Nephron progenitor cell (in vitro differentiated cells): ENCODE data around the gene B4GALT6.
A peak's percentile ranks its signal among the peaks of the same experiment; 100 is the strongest.

Experiments used
- DNase-seq: peaks from one replicate; pipeline ENCODE4 v3.0.0; 2021
- H3K27ac Mint-ChIP-seq: 2 replicates; pipeline ENCODE4 v1.8.0; 2021; ENCODE audit warnings: mild to moderate bottlenecking, moderate library complexity, mixed read lengths
- H3K27me3 Mint-ChIP-seq: 2 replicates; pipeline ENCODE4 v1.8.0; 2021; ENCODE audit warnings: mild to moderate bottlenecking, low read depth, mixed read lengths; ENCODE audit not compliant: poor library complexity
- H3K36me3 Mint-ChIP-seq: 2 replicates; pipeline ENCODE4 v1.8.0; 2021; ENCODE audit warnings: low read depth, mixed read lengths
- H3K4me1 Mint-ChIP-seq: 2 replicates; pipeline ENCODE4 v1.8.0; 2021; ENCODE audit warnings: mixed read lengths
- H3K4me3 Mint-ChIP-seq: 2 replicates; pipeline ENCODE4 v1.8.0; 2021; ENCODE audit warnings: mild to moderate bottlenecking, moderate library complexity, mixed read lengths
- H3K9me3 Mint-ChIP-seq: 2 replicates; pipeline ENCODE4 v1.8.0; 2021; ENCODE audit warnings: mild to moderate bottlenecking, moderate library complexity, mixed read lengths
- TF ChIP-seq, protein P1 (sequence below): fragments of 200-600 bp; sonication (generic); IDR thresholded peaks from 2 replicates; pipeline ENCODE4 v1.5.0; 2021; ENCODE audit warnings: antibody characterized with exemption

Gene B4GALT6

GRCh38 chr18:31577195-31577594 is 107.2 kb downstream of the B4GALT6 start:
- no peaks in the 10 kb centered on the region for H3K4me1 Mint-ChIP-seq
- no peak overlapping the region for H3K4me3 Mint-ChIP-seq
- TF ChIP-seq, protein P1, sequence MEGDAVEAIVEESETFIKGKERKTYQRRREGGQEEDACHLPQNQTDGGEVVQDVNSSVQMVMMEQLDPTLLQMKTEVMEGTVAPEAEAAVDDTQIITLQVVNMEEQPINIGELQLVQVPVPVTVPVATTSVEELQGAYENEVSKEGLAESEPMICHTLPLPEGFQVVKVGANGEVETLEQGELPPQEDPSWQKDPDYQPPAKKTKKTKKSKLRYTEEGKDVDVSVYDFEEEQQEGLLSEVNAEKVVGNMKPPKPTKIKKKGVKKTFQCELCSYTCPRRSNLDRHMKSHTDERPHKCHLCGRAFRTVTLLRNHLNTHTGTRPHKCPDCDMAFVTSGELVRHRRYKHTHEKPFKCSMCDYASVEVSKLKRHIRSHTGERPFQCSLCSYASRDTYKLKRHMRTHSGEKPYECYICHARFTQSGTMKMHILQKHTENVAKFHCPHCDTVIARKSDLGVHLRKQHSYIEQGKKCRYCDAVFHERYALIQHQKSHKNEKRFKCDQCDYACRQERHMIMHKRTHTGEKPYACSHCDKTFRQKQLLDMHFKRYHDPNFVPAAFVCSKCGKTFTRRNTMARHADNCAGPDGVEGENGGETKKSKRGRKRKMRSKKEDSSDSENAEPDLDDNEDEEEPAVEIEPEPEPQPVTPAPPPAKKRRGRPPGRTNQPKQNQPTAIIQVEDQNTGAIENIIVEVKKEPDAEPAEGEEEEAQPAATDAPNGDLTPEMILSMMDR = no peak
- no peak overlapping the region for H3K27ac Mint-ChIP-seq
- H3K36me3 Mint-ChIP-seq = no peaks in the 10 kb centered on the region
- no peak for DNase-seq
- H3K9me3 Mint-ChIP-seq = no peaks in the 10 kb centered on the region
- peaks cover 11% of the 10 kb centered on the region for H3K27me3 Mint-ChIP-seq

DNA sequence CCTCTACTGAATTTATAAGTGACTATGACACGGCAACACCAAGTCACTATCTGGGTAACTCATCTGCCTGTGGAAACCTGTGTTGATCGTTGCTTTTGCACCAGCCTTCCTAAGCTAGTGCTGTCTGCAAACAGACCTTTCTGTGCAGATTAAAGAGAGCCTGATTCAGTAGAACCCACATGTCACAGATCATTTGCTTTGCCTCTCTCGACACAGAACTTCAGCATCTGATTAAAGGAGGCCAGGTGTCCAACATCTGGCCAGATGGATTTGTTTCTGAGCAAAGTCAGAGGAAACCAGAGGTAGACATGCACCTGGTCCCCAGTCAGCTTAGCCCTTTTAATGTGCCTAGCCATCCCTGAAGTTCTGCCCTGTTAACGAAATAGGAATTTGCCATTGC is 107.7 kb downstream of the B4GALT6 start:
- no peaks in the 10 kb centered on the region for H3K9me3 Mint-ChIP-seq
- H3K27me3 Mint-ChIP-seq = peaks cover 11% of the 10 kb centered on the region
- no peak overlapping the region for H3K4me3 Mint-ChIP-seq
- H3K36me3 Mint-ChIP-seq = no peaks in the 10 kb centered on the region
- TF ChIP-seq, protein P1 = no peak
- H3K27ac Mint-ChIP-seq = no peak overlapping the region
- no peak for DNase-seq
- H3K4me1 Mint-ChIP-seq = no peaks in the 10 kb centered on the region

GRCh38 chr18:31575515-31576257 is 108.7 kb downstream of the B4GALT6 start:
- H3K4me1 Mint-ChIP-seq = no peaks in the 10 kb centered on the region
- peaks cover 11% of the 10 kb centered on the region for H3K27me3 Mint-ChIP-seq
- no peak for DNase-seq
- H3K36me3 Mint-ChIP-seq = no peaks in the 10 kb centered on the region
- peak overlapping the region; percentile 6 for H3K27ac Mint-ChIP-seq
- no peaks in the 10 kb centered on the region for H3K9me3 Mint-ChIP-seq
- TF ChIP-seq, protein P1 = no peak
- no peak overlapping the region for H3K4me3 Mint-ChIP-seq

DNA sequence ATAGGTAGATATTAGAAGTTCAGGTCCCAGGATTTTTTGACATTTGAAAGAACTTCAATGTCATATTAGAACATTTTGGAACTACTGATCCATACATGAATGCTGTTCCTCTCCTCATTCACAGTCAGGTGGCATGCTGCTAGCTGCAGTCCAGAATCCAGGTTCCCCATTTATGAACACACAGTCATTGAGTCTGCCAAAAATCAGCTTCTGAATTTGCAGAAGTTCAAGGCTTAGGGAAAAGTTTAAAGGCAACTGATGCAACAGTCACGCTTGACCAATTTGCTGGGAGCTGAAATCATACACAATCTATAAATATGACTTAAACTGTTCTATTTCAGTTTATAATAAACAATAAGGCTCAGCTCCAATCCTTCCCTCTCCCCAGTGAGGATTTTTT is 110.0 kb downstream of the B4GALT6 start:
- TF ChIP-seq, protein P1 = no peak
- no peaks in the 10 kb centered on the region for H3K4me1 Mint-ChIP-seq
- no peaks in the 10 kb centered on the region for H3K9me3 Mint-ChIP-seq
- no peak overlapping the region for H3K4me3 Mint-ChIP-seq
- no peak for DNase-seq
- H3K36me3 Mint-ChIP-seq = no peaks in the 10 kb centered on the region
- peaks cover 11% of the 10 kb centered on the region for H3K27me3 Mint-ChIP-seq
- H3K27ac Mint-ChIP-seq = no peak overlapping the region
